ENCODE data around the gene HLCS.

Gene HLCS

DNA sequence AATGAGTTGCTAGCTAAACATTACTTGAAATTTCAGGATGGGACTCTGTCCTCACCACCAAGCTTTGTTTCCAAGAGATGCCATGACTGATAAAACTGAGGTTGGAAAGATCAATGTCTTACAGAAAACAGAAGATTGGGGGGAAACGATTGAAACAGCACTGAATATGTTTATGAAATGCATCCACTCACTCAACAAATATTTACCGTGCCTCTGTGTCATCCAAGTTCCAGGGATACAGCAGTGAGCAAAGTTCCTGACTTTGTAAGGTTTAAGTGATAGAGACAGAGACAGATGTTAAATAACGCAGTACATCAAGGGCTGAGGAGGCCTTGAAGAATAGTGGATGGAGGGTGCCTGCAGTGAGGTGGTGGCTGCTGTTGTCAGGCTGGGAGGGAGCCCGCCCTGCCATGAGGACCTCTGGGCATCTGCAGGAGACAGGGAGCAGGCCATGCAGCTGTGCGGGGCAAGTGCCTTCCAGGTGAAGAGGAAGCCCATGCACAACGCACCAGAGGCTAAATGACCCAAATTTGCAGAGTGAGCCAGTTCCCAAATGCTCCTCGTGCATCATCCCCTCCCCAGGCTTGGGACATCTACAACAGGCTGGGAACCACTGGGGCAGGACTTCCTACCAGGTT, 108.0 kb downstream of the HLCS start:
- Histone ChIP-seq H3K27ac (ENCODE audit: low read depth, low read length) (no peak overlapping the region), H2AFZ (ENCODE audit: low read length, unreplicated experiment) (no peak overlapping the region), H3K79me2 (ENCODE audit: control insufficient read depth, insufficient read depth, low read length, unreplicated experiment) (no peaks in the 10 kb centered on the region)

DNA sequence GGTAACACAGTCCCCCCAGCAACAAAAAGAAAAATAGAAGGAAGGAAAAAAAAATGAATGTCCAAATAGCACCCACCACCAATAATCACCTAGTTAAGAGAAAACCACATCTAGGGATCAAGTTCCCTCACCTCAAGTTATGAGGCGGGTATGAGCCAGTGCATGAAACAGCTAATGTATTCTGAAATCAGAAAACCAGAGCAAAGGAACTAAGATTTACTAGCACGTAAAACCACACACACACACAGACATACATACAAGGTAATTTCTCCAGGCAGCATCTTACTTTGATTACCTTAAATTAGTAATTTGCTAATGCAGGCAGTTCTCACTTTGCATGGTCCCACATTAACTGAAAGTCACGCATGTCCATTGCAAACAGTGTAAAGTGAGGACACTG, 109.8 kb downstream of the HLCS start:
- Histone ChIP-seq H3K36me3 (ENCODE audit: insufficient read depth, low read length) (no peaks in the 10 kb centered on the region), H3K27me3 (ENCODE audit: insufficient read depth, low read length) (no peaks in the 10 kb centered on the region), H3K27ac (ENCODE audit: low read depth, low read length) (no peak overlapping the region), H3K4me1 (ENCODE audit: control insufficient read depth, insufficient read depth, low read length, unreplicated experiment) (peaks cover 31% of the 10 kb centered on the region), H3K79me2 (ENCODE audit: control insufficient read depth, insufficient read depth, low read length, unreplicated experiment) (no peaks in the 10 kb centered on the region), H3K4me3 (ENCODE audit: low read depth, low read length) (no peak overlapping the region), H2AFZ (ENCODE audit: low read length, unreplicated experiment) (no peak overlapping the region)

More for the DNA sequence above, 108.0 kb downstream of the HLCS start:
- no peaks in the 10 kb centered on the region for H3K36me3 ChIP-seq (ENCODE audit: insufficient read depth, low read length)
- H3K4me1 ChIP-seq (ENCODE audit: control insufficient read depth, insufficient read depth, low read length, unreplicated experiment) = peaks cover 27% of the 10 kb centered on the region
- H3K27me3 ChIP-seq (ENCODE audit: insufficient read depth, low read length) = no peaks in the 10 kb centered on the region
- H3K4me3 ChIP-seq (ENCODE audit: low read depth, low read length) = no peak overlapping the region

DNA sequence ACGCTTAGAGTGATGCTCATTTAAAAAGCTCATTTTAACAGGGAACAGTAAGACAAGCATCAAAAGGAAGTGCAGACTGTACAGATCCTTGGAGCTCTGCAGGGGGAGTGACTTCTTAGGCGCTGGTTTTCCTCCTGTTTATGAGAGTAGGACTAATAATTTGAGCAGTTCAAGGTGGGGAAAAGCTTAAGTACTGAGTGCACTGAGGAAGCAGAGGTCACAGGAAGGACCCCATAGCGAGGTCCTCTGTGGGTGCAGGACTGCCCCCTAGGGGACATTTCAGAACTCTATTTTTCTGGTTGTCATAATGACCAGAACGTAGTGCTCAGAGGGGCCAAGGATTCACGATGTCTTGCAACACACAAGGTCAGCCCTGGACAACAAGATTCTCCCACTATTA, 112.1 kb downstream of the HLCS start:
- Histone ChIP-seq H3K79me2 (ENCODE audit: control insufficient read depth, insufficient read depth, low read length, unreplicated experiment) (no peaks in the 10 kb centered on the region), H3K36me3 (ENCODE audit: insufficient read depth, low read length) (no peaks in the 10 kb centered on the region), H3K27ac (ENCODE audit: low read depth, low read length) (no peak overlapping the region), H3K27me3 (ENCODE audit: insufficient read depth, low read length) (no peaks in the 10 kb centered on the region), H3K4me1 (ENCODE audit: control insufficient read depth, insufficient read depth, low read length, unreplicated experiment) (peaks cover 21% of the 10 kb centered on the region), H3K4me3 (ENCODE audit: low read depth, low read length) (no peak overlapping the region), H2AFZ (ENCODE audit: low read length, unreplicated experiment) (no peak overlapping the region)

- no peak overlapping the region for H3K4me3 ChIP-seq (ENCODE audit: low read depth, low read length)
- H3K36me3 ChIP-seq (ENCODE audit: insufficient read depth, low read length) = no peaks in the 10 kb centered on the region
- peaks cover 15% of the 10 kb centered on the region for H3K4me1 ChIP-seq (ENCODE audit: control insufficient read depth, insufficient read depth, low read length, unreplicated experiment)
- H3K27me3 ChIP-seq (ENCODE audit: insufficient read depth, low read length) = no peaks in the 10 kb centered on the region
- H3K27ac ChIP-seq (ENCODE audit: low read depth, low read length) = no peak overlapping the region
- H3K79me2 ChIP-seq (ENCODE audit: control insufficient read depth, insufficient read depth, low read length, unreplicated experiment) = no peaks in the 10 kb centered on the region
- H2AFZ ChIP-seq (ENCODE audit: low read length, unreplicated experiment) = no peak overlapping the region
Observed at GRCh38 chr21:36852864-36853263, 113.6 kb downstream of the HLCS start.

DNA sequence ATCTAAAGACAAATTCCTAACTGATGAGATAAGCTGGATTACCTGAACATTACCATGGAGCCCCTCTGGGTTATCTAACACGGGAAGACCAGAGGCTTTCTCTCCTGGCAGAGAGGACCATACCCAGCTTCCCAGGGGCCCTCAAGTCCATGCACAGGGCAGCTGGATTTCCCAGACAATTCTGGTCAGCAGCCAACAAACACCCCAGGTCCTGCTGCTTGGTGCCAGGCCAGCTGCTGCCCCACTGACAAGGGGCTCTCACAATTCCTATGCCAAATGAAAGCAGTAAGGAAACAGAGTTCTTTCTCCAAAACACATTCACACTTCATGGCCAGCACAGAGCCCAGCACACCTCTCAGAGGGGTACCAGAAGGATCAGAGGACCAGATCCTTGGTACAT, 114.2 kb downstream of the HLCS start:
- Histone ChIP-seq H3K4me3 (ENCODE audit: low read depth, low read length) (no peak overlapping the region), H3K4me1 (ENCODE audit: control insufficient read depth, insufficient read depth, low read length, unreplicated experiment) (peaks cover 18% of the 10 kb centered on the region), H3K27ac (ENCODE audit: low read depth, low read length) (no peak overlapping the region), H3K36me3 (ENCODE audit: insufficient read depth, low read length) (no peaks in the 10 kb centered on the region), H3K79me2 (ENCODE audit: control insufficient read depth, insufficient read depth, low read length, unreplicated experiment) (no peaks in the 10 kb centered on the region), H2AFZ (ENCODE audit: low read length, unreplicated experiment) (no peak overlapping the region), H3K27me3 (ENCODE audit: insufficient read depth, low read length) (no peaks in the 10 kb centered on the region)

DNA sequence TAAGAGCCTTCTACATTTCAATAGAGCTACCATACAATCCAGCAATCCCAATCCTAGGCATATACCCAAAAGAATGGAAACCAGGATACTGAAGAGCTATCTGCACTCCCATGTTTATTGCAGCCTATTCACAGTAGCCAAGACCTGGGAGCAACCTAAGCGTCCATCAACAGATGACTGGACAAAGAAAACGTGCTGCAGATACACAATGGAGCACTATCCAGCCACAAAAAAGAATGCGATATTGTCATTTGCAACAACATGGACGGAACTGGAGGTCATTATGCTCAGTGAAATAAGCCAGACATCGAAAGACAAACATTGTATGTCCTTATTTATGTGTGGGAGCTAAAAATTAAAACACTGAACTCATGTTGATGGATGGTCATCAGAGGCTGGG, 115.3 kb downstream of the HLCS start:
- Histone ChIP-seq H3K27ac (ENCODE audit: low read depth, low read length) (no peak overlapping the region), H3K27me3 (ENCODE audit: insufficient read depth, low read length) (no peaks in the 10 kb centered on the region), H2AFZ (ENCODE audit: low read length, unreplicated experiment) (no peak overlapping the region), H3K36me3 (ENCODE audit: insufficient read depth, low read length) (no peaks in the 10 kb centered on the region; the same call in 1 of the 2 replicates), H3K4me1 (ENCODE audit: control insufficient read depth, insufficient read depth, low read length, unreplicated experiment) (peaks cover 28% of the 10 kb centered on the region), H3K4me3 (ENCODE audit: low read depth, low read length) (no peak overlapping the region), H3K79me2 (ENCODE audit: control insufficient read depth, insufficient read depth, low read length, unreplicated experiment) (no peaks in the 10 kb centered on the region)

DNA sequence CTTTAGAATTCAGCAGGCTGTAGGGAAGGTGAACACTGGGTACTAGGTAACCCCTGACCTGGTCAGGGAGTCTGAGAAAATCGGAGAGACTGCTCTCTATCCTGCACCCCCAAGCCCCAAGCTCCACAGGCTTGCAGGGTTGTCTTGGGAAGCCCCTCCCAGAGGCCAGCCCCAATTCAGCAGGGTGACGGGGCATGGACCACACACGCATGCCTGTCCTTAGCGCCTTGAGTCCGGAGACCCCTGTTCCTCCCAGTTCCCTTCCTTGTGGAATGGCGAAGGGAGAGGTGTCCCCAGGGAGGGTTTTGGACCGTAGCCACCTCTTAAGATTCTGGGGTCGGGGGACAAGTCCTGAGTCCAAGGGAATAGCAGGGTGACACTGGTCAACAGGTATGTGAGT, 116.1 kb downstream of the HLCS start:
- peaks cover 28% of the 10 kb centered on the region for H3K4me1 ChIP-seq (ENCODE audit: control insufficient read depth, insufficient read depth, low read length, unreplicated experiment)
- H3K27me3 ChIP-seq (ENCODE audit: insufficient read depth, low read length) = no peaks in the 10 kb centered on the region
- no peaks in the 10 kb centered on the region; the same call in 1 of the 2 replicates for H3K36me3 ChIP-seq (ENCODE audit: insufficient read depth, low read length)
- H3K27ac ChIP-seq (ENCODE audit: low read depth, low read length) = no peak overlapping the region
- H3K79me2 ChIP-seq (ENCODE audit: control insufficient read depth, insufficient read depth, low read length, unreplicated experiment) = no peaks in the 10 kb centered on the region
- H2AFZ ChIP-seq (ENCODE audit: low read length, unreplicated experiment) = no peak overlapping the region
- H3K4me3 ChIP-seq (ENCODE audit: low read depth, low read length) = no peak overlapping the region

- H3K4me1 ChIP-seq (ENCODE audit: control insufficient read depth, insufficient read depth, low read length, unreplicated experiment) = peaks cover 28% of the 10 kb centered on the region
- no peak overlapping the region for H3K27ac ChIP-seq (ENCODE audit: low read depth, low read length)
- H3K79me2 ChIP-seq (ENCODE audit: control insufficient read depth, insufficient read depth, low read length, unreplicated experiment) = no peaks in the 10 kb centered on the region
- no peaks in the 10 kb centered on the region for H3K27me3 ChIP-seq (ENCODE audit: insufficient read depth, low read length)
- H2AFZ ChIP-seq (ENCODE audit: low read length, unreplicated experiment) = no peak overlapping the region
- H3K4me3 ChIP-seq (ENCODE audit: low read depth, low read length) = no peak overlapping the region
- no peaks in the 10 kb centered on the region; the same call in 1 of the 2 replicates for H3K36me3 ChIP-seq (ENCODE audit: insufficient read depth, low read length)
Observed at GRCh38 chr21:36849461-36850105, 116.9 kb downstream of the HLCS start.

DNA sequence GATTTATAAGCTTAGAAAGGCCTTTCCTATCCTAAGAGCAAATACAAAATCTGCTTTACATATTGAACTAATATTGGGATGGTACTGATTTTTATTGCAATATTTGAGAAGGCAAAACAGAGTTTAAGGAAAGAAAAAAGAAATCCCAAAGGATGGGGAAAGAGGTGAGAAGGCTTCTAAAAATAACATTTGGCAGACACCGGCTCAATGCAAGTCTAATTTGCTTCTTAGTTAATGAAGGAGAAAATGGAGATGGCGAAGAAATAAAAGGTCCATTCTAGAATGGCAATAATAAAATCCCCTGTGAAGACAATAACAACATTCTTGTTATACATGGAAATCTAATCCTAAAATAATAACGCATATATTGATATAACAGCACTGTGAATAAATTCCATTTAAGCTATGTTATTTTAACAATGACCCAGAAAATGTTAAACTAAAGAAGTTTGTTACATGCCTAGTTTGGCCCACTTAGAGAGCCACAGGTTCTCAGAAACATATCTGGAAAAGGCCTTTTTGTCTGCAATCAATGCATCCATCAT, 117.7 kb downstream of the HLCS start:
- Histone ChIP-seq H3K4me1 (ENCODE audit: control insufficient read depth, insufficient read depth, low read length, unreplicated experiment) (peaks cover 28% of the 10 kb centered on the region), H3K27me3 (ENCODE audit: insufficient read depth, low read length) (no peaks in the 10 kb centered on the region), H3K4me3 (ENCODE audit: low read depth, low read length) (no peak overlapping the region), H3K27ac (ENCODE audit: low read depth, low read length) (no peak overlapping the region), H3K36me3 (ENCODE audit: insufficient read depth, low read length) (no peaks in the 10 kb centered on the region; the same call in 1 of the 2 replicates), H2AFZ (ENCODE audit: low read length, unreplicated experiment) (no peak overlapping the region), H3K79me2 (ENCODE audit: control insufficient read depth, insufficient read depth, low read length, unreplicated experiment) (no peaks in the 10 kb centered on the region)

GRCh38 chr21:36847189-36847588, 119.3 kb downstream of the HLCS start:
- Histone ChIP-seq H3K36me3 (ENCODE audit: insufficient read depth, low read length) (no peaks in the 10 kb centered on the region; the same call in 1 of the 2 replicates), H3K27ac (ENCODE audit: low read depth, low read length) (peak overlapping the region; percentile 73), H3K4me1 (ENCODE audit: control insufficient read depth, insufficient read depth, low read length, unreplicated experiment) (peaks cover 20% of the 10 kb centered on the region), H2AFZ (ENCODE audit: low read length, unreplicated experiment) (peak overlapping the region; percentile 56), H3K79me2 (ENCODE audit: control insufficient read depth, insufficient read depth, low read length, unreplicated experiment) (no peaks in the 10 kb centered on the region), H3K27me3 (ENCODE audit: insufficient read depth, low read length) (no peaks in the 10 kb centered on the region), H3K4me3 (ENCODE audit: low read depth, low read length) (peak overlapping the region; percentile 35)

DNA sequence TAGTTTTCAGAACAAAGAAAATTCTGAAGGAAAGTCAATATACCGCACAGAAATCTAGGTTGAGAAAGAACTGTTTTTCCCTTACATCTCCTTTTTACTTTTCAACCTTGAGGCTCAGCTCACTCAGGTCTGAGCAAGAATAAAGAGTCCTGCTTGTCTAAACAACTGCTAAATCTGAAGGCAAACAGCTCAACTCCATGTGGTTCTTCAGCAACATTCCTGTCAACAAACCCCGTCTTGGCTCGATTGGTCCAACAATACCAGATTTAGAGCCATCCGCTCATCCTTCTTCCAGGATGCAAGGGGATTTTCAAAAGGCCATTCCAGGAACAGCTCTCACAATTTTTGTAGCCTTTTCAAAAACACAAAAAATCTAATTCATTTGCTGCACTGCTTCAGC, 119.8 kb downstream of the HLCS start:
- H2AFZ ChIP-seq (ENCODE audit: low read length, unreplicated experiment) = peak overlapping the region; percentile 56
- no peaks in the 10 kb centered on the region; the same call in 1 of the 2 replicates for H3K36me3 ChIP-seq (ENCODE audit: insufficient read depth, low read length)
- peak overlapping the region; percentile 35 for H3K4me3 ChIP-seq (ENCODE audit: low read depth, low read length)
- H3K4me1 ChIP-seq (ENCODE audit: control insufficient read depth, insufficient read depth, low read length, unreplicated experiment) = peaks cover 20% of the 10 kb centered on the region
- no peaks in the 10 kb centered on the region for H3K79me2 ChIP-seq (ENCODE audit: control insufficient read depth, insufficient read depth, low read length, unreplicated experiment)
- H3K27ac ChIP-seq (ENCODE audit: low read depth, low read length) = peak overlapping the region; percentile 73
- H3K27me3 ChIP-seq (ENCODE audit: insufficient read depth, low read length) = no peaks in the 10 kb centered on the region
